Hepatic stellate cell (primary cell): Measurements from ENCODE around the gene PPIL4.

Experiments used
- DNase-seq: peaks from one replicate; pipeline ENCODE4 v3.0.0; 2011; ENCODE audit warnings: low spot score

The PPIL4 gene, protein sequence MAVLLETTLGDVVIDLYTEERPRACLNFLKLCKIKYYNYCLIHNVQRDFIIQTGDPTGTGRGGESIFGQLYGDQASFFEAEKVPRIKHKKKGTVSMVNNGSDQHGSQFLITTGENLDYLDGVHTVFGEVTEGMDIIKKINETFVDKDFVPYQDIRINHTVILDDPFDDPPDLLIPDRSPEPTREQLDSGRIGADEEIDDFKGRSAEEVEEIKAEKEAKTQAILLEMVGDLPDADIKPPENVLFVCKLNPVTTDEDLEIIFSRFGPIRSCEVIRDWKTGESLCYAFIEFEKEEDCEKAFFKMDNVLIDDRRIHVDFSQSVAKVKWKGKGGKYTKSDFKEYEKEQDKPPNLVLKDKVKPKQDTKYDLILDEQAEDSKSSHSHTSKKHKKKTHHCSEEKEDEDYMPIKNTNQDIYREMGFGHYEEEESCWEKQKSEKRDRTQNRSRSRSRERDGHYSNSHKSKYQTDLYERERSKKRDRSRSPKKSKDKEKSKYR

DNA sequence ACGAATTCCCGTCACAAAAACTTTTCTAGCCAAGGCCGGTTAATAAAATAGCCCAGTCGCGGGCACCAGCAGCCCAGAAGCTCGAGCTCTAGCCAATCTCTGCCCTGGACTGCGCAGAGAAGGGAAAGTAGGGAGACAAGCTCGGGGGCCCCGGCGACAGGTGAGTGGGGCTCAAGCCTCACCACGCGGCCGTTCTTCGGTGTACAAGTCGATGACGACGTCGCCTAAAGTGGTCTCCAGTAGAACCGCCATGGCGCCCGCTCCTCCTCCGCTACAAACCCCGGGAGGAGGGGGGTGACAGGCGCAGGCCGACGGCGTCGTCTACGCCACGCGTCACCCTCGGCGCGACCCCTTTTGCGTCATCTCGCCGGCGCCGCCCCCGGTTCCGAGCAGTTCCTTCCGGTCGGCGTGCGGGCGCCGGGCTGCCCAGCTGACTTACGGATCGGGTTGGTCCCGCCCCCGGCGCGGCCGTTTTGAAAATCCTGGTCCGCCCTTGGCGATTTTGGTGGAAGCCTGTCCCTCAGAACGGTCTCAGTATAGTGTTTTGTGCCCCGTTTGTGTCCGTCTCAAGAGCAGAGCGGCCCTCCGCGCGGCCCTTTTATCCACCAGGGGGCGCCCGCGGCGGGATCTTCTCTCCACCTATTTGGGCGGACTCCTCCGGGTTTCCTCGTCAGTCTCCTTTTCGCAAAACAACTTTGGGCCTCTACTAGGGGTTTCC, at the start of gene PPIL4:
PPIL4 (minus strand) TSS at position 290 of the 718 bp plus-strand sequence; CDS start at position 252, 38 bp downstream.
- DNase-seq, result peak; percentile 90

DNA sequence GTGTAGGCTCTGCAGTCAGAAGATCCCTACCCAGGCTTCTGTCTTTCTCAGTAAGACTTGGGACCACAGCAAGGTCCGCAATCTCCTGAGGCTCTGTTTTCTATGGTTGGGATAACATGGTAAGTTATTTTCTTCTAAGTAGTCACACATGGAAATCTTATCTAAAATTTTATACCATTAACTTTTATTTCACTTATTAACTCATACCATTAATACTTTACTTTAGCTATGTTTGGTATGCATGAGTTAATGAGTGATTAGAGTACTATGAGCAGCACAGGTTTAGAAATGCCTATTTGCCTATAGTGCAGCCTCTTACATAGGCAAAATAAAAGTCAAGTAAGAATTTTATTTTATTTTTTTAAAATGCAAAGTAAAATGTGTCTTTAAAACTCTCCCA, 47.6 kb upstream of the PPIL4 start:
- DNase-seq, result no peak

DNA sequence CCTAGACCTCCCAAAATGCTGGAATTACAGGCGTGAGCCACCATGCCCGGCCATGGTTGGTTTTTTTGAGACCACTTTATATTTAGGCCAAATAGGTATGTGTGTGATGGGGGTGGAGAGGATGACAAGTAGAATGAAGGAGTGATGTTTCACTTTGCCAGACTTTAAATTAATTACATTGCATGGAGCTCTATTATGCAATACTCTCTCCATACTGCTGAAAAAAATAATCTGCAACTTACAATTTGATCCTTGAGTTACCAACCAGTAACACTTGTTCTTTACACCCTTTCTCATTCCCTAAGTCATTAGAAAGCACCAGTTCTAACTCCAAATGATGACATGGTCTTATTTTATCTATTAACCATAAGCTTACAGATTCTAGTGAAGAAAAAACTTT, 47.1 kb upstream of the PPIL4 start:
- DNase-seq, result no peak

DNA sequence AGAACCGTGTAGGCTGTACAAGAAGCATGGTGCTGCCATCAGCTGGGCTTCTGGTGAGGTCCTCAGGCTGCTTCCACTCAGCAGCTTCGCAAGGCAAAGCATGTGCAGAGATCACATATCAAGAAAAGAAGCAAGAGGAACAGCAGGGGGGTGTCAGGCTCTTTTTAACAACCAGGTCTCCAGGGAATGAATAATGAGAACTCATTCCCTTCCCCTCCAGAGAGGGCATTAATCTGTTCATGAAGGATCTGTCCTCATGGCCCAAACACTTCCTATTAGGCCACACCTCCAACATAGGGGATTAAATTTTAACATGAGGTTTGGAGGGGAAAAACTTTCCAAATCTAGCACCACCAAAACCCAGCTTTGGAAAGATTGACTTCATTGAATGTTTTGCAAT, 40.3 kb upstream of the PPIL4 start:
- no peak for DNase-seq

DNA sequence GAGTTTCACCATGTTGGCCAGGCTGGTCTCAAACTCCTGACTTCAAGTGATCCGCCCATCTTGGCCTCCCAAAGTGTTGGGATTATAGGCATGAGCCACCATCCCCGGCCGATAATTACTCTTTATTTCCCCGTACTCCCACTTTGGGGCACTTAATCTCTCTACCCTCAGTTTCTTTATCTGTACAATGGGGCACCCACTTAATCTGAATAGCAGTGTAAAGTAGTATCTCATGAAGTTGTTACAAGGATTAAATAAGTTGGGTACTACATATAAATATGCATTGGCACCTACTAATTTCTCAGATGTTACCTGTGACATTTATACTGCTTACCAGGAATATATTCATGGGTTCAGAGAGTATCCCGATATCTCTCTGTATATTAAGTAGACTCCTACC, 35.5 kb upstream of the PPIL4 start:
- DNase-seq, result no peak

DNA sequence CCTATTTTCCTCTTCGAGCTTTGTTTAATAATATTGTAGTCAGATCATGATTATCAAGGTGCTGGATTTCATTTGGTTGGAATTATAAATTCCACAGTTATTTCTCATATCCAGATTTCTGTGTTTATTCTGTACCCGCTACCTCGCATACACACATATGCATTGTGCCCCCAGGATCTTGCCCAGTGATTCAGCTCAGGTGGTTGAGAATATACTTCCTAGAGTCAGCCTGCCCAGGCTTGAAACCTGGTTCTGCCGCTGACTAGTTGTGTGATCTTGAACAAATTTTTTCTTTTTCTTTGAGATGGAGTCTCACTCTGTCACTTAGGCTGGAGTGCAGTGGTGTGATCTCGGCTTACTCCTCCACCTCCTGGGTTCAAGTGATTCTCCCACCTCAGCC, 35.0 kb upstream of the PPIL4 start:
- no peak for DNase-seq

DNA sequence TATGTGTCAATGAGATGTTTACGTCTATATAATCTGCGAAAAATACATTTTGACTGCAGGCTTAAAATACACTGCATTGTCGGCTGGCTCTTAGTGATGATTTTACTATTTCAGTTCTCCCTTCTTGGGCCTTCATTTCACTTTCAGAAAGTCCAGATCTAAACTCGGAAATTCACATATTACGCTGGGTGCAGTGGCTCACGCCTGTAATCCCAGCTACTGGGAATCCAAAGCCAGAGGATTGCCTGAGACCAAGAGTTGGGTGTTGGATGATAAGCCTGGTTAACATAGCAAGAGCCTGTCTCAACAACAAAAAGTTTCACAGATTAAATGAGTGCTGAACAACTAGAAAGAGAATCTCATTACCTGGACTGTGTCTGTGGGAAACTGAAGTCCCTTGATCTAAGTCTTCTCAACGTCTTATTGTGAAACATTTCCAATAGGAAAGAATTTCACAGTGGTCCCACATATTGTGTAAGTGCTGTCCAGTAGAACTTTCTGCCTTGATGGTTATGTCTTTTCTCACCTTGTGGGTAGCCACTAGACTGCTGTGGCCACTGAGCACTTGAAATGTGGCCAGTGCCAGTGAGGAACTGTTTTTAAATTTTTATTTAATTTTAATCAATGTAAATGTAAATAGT, 22.2 kb upstream of the PPIL4 start:
- DNase-seq, result no peak

DNA sequence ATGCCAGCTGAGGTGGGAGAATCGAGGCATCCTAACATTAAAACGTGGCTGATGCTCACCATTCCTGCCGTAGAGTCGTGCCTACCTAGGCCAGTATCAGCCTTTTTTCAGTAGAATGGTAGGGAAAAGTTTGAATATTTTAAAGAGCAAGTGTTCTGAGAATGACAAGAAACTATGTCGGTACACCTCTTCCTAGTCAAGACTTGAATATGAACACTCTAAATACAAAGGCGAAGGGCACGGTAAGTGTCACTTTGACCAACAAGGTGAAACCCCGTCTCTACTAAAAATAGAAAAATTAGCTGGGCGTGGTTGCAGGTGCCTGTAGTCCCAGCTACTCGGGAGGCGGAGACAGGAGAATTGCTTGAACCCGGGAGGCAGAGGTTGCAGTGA, 21.3 kb upstream of the PPIL4 start:
- no peak for DNase-seq

DNA sequence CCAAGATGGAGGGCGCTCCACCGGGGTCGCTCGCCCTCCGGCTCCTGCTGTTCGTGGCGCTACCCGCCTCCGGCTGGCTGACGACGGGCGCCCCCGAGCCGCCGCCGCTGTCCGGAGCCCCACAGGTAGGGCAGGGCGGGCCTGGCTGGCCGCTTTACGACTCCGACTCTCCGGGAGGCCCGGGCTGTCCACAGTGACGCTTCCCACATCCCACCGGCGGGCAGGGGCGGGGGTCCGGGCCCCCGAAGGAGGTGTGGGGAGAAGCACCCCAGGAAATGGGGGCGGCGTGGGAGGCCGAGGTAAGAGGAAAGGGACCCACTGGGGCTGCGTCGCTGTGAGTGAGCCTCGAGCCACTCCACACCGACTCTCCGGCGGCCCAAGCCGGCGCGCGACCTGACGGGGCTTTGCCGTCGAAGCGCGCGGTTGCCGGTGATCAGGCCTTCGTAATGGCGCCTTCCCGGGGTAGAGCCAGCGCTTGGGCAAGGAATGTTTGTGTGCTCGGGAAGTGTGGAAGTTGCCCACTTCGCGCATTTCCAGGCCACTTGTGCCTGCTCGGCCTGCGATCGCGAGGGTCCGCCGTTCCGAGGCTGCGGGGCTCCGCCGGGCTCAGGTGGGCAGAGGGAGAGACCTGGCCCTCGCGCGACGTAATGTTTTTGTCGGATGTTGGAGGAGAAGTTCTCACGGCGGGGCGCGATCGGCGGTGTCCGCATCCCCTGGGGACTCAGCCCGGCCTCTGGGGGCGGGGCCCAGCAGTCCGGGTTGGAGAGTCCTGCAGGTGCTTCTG, 20.8 kb upstream of the PPIL4 start:
- peak; percentile 50 for DNase-seq

DNA sequence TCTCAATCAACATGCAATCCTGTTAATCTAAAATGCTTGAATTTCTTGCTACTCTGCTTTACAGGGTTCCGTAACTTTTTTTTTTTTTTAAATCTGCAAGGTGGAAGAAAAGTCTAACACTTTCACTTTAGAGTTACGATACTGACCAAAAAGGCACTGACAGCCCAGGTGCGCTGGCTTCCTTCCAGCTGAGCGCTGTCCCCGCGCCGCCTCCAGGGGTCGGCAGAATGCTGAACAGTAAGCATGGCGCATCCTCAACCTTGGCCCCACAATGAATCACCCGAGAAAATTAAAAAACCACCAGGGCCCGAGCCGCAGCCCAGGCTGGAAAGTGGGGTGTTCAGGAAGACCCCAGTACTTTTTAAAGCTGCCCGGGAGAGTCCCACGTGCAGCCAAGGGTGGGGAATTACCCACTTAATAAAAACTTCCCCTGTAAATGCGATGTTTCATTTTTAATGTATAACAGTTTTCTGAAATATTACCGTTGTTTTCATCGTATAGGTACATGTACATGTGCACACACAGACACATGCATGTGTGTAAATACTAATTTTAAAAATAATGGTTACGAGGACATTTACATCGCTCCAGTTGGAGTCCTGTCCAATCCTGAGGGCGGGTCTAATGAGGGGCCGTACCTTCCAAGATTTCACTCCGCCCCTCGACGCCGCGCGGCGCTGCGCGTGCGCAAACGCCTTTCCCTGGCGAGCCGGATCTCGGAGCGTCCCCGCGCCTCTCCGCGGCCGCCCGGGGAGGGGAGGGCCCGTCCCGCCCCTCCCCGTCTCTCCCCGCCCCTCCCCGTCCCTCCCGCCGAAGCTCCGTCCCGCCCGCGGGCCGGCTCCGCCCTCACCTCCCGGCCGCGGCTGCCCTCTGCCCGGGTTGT, 19.9 kb upstream of the PPIL4 start, which contains the start of gene GINM1:
GINM1 (plus strand) TSS at position 849 of the 883 bp plus-strand sequence. CDS start 40 bp downstream, outside the sequence.
- DNase-seq, result peak; percentile 98

DNA sequence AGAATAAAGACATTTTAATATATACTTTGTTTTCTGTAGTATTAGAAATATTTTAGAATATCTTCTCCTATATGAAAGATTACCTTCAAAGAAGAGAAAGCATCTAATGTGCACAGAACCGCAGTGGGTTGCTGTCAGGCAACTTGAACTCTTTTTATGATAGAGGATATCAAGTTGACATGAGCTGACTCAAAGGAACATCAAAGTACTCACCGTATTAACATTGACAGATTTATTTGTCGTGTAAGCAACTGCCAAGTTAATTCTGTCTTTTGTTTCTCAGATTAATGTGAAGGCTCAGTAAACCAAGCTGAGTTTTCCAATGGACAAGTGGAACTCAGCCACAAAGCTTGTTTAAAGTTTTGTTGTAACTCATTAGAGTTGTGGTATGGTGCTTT, 18.1 kb upstream of the PPIL4 start:
- DNase-seq, result no peak

DNA sequence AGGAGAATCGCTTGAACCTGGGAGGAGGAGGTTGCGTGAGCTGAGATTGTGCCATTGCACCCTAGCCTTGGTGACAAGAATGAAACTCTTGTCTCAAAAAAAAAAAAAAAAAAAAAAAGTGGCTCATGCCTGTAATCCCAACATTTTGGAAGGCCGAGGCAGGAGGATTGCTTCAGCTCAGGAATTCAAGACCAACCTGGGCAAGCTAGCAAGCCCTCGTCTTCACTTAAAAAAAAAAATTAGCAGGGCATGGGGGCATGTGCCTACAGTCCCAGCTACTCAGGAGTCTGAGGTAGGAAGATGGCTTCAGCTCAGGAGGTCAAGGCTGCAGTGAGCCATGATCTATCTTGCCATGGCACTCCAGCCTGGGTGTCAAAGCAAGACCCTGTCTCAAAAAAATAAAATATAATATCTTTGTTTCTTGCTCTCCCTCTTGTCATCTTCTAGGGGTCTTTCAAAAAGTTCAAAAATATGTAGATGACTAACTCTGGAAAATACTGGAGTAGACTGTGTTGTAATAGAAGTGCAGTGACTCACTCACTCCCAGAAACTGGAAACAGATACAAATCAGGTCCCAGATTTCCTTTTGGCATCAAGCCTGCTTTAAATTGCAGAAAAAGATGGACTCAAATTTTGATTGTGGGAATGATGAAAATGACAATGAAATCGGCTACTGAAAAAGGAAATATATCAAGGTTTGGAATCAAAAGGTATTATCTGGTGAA, 17.5 kb upstream of the PPIL4 start:
- DNase-seq, result peak; percentile 86

DNA sequence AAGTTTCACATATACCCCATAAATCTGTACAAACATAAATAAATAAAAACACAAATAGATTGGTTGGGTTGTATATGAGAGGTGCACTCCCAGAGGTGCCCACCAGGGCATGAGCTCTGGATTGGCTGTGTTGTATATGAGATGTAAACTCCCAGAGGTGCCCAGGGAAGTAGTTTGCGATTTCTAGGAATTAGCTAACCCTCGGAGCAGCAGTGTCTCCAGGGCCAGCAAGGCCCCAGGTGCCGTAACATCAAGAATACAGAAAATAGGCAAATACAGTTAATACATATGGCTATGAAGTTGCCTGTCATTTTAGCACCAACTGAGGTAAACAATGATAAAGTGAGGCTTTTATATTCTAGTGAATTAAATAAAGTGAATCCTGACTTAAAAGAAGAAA, 14.9 kb upstream of the PPIL4 start:
- no peak for DNase-seq

DNA sequence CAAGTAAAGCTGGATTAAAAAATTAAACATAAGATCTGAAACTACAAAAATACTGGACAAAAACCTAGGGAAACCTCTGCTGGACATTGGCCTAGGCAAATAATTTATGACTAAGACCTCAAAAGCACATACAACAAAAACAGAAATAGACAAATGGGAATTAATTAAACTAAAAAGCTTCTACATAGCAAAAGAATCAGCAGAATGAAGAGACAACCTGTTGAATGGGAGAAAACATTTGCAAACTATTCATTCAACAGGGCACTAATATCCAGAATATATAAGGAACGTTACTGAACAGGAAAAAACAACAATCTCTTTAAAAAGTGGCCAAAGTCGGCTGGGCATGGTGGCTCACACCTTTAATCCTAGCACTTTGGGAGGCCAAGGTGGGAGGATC, 13.5 kb upstream of the PPIL4 start:
- DNase-seq, result no peak

DNA sequence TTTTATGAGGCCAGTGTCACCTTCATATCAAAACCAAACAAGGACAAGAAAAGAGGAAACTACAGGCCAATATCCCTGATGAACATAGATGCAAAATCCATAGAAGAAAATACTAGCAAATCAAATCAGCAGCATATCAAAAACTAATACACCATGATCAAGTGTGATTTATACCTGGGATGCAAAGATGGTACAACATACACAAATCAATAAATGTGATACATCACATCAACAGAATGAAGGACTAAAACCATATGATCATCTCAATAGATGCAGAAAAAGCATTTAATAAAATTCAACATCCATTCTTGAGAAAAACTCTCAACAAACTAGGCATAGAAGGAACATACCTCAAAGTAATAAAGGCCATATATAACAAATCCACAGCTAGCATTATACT, 12.2 kb upstream of the PPIL4 start:
- no peak for DNase-seq

DNA sequence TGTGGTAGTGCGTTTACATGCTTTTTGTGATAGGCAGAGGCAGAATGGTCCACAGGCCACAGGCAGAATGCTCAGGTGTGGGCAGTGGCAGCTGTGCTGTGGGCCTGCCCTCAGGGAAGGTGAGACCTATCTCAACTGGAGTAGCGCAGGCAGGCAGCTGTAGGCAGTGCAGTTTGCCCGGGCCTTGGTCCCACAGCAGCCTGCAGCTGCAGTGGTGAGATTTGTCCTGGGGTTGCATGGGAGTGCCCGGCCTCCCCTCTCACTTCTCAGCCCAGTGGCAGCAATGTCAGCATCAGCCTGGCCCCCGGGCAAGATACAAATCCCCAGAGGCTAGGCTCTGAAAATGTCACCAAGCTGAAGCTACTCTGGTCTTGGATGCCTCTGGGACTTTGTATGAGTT, 6.1 kb upstream of the PPIL4 start:
- no peak for DNase-seq

DNA sequence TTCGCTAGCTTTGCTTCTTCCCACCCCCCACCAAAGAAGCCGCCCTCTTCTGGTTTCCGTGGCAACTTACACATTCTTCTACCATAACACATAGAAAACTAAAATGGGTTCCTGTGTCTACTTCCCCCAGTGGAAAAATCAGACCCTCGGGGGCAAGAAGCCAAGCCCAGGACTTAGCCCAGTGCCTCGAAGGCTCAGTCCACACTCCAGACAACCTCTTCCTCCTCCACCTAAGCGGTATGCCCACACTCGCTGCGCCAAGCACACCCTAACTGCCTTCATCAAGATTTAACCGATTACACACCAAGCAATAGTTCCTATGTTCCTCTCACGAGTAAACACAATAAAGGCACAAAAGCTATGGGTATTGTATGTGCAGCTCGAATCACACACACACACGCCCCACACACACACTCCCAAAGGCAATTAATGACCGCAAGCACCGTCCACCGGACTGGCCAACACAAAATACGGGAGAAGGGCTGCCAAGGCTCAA, 537 bp downstream of the PPIL4 start:
- DNase-seq, result peak; percentile 50

DNA sequence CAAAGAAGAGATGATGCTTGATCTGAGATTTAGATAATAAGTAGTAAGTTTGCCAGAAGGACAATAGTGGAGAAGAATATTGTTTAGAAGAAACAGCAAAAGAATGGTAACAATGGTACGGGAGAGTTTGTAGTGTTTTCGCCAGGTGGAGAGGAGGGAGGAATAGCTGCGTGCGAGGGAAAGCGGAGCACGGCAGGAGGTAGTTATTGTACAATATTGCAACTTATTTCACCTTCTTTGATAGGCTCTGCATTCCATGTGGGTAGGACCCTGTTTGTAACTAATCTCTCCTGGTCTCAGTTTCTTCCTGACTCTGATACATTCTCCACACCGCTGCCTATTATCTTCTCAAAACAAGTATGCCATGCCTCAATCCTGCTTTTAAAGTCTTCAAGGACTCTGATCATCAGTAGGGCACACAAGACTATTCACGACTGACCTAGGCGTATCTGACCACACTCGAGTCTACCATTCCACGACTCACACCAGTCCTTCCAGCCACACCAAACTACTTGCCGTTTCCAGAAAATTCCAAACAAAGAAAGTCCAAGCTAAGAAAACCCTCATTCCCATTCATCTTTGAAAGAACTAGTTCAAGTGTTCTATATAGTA, 1.1 kb downstream of the PPIL4 start:
- DNase-seq, result no peak

DNA sequence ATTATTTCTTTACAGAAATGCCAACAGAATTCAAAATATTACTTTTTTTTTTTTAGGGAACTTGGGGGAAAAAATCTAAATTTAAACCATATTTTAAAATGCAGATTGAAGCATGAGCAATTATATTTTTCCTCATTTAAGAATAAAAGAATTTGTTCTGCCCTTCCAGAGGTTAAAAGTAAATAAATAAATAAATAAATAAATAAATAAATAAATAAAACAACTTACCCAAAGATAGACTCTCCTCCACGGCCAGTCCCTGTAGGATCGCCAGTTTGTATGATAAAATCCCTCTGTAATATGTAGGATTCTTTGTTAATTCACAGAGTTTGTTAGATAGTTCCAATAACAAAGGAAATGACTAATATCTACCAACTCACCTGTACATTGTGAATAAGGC, 4.7 kb downstream of the PPIL4 start:
- no peak for DNase-seq

DNA sequence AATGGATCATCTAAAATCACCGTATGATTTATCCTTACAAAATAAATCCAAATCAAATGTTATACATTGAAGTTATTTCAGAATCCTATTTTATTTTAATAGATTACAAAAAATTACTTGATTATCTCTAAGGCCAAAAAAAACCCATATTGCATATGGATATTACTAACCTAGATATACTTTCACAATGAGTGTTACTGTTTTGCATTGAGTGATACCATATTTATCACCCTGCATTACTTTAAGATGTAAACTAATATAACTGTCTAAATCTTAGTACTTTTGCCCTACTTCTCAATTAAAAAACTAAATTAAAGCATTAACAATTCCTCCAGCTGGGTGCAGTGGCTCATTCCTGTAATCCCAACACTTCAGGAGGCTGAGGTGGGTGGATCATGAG, 11.1 kb downstream of the PPIL4 start:
- no peak for DNase-seq
